H1 (cell line): ENCODE measurements around the gene ATP6V0D1. TPM values are rescaled to one million over a fixed set of nuclear protein-coding genes. Genes with fewer than 3 reads are reported as not detected.

Experiments
- CTCF ChIA-PET: fragments of 300-600 bp; sonication (Branson Sonifier 250); formaldehyde crosslinking; loops from one replicate; lab custom pipeline; 2021; ENCODE audit not compliant: partially characterized antibody; lab: Charles Lee
- POLR2A ChIA-PET: fragments of 300-600 bp; sonication (Branson Sonifier 250); formaldehyde crosslinking; loops from one replicate; lab custom pipeline; 2021; ENCODE audit warnings: inconsistent platforms; ENCODE audit not compliant: partially characterized antibody; lab: Charles Lee
- DNase-seq, 2 experiments: peaks; one replicate each; pipeline versions ENCODE4 v3.0.0 to v3.0.0-alpha.2; 2010 to 2022; ENCODE audit warnings: low spot score in 2 of 2, low read depth in 1 of 2, mixed read lengths in 1 of 2
- FAIRE-seq: peaks from 2 replicates; lab custom pipeline; 2011; peaks lifted over from hg19 to GRCh38; lab: Jason Lieb, UNC
- H2AFZ ChIP-seq: 2 replicates; pipeline ENCODE4 v1.8.1; 2012; ENCODE audit warnings: low read length, inconsistent platforms
- H2AK5ac ChIP-seq: 2 replicates; pipeline ENCODE4 v1.6.1; 2013; ENCODE audit warnings: low read depth, low read length
- H2BK120ac ChIP-seq: replicated peaks from 2 replicates; pipeline ENCODE3; 2013; ENCODE audit warnings: low read depth, low read length, inconsistent platforms
- H2BK12ac ChIP-seq: 2 replicates; pipeline ENCODE4 v1.6.1; 2013; ENCODE audit warnings: low read depth, low read length
- H2BK15ac ChIP-seq: 2 replicates; pipeline ENCODE4 v1.6.1; 2013; ENCODE audit warnings: low read length
- H2BK20ac ChIP-seq: 2 replicates; pipeline ENCODE4 v1.6.1; 2013; ENCODE audit warnings: low read length
- H2BK5ac ChIP-seq: 2 replicates; pipeline ENCODE4 v1.6.1; 2013; ENCODE audit warnings: low read depth, low read length
- H3K14ac ChIP-seq: 2 replicates; pipeline ENCODE4 v1.6.1; 2013; ENCODE audit warnings: inconsistent platforms; ENCODE audit not compliant: insufficient read length
- H3K18ac ChIP-seq: 2 replicates; pipeline ENCODE4 v1.6.1; 2013; ENCODE audit warnings: low read length; ENCODE audit errors: extremely low read depth
- H3K23ac ChIP-seq: 2 replicates; pipeline ENCODE4 v1.6.1; 2013; ENCODE audit warnings: inconsistent platforms; ENCODE audit not compliant: insufficient read length
- H3K23me2 ChIP-seq: 2 replicates; pipeline ENCODE4 v1.6.1; 2013; ENCODE audit warnings: low read depth, low read length
- H3K27ac ChIP-seq: 2 replicates; pipeline ENCODE4 v1.6.1; 2011; ENCODE audit warnings: low read depth, low read length, inconsistent platforms
- H3K27me3 ChIP-seq, 4 experiments: replicated peaks in 1 of 4; 1 replicate in 1 of 4; 2 replicates in 3 of 4; pipeline versions ENCODE4 v1.6.1 to v1.8.1; 2011 to 2013; ENCODE audit warnings: low read length in 3 of 4, mild to moderate bottlenecking in 3 of 4, inconsistent platforms in 2 of 4, mixed read lengths in 2 of 4, moderate library complexity in 1 of 4; ENCODE audit not compliant: control insufficient read depth in 3 of 4, insufficient read depth in 3 of 4; ENCODE audit errors: extremely low read depth in 1 of 4
- H3K36me3 ChIP-seq, 4 experiments: 2 replicates each; pipeline versions ENCODE4 v1.6.1 to v1.8.1; 2011 to 2013; ENCODE audit warnings: mild to moderate bottlenecking in 4 of 4, low read length in 3 of 4, moderate library complexity in 2 of 4, control low read depth in 1 of 4, inconsistent platforms in 1 of 4; ENCODE audit not compliant: insufficient read depth in 4 of 4, control insufficient read depth in 2 of 4
- H3K4ac ChIP-seq: replicated peaks from 2 replicates; pipeline ENCODE3; 2013; ENCODE audit warnings: low read length, low read depth, mixed read lengths, inconsistent platforms; ENCODE audit not compliant: insufficient read length
- H3K4me1 ChIP-seq, 4 experiments: replicated peaks in 1 of 4; 1 replicate in 1 of 4; 2 replicates in 3 of 4; pipeline versions ENCODE4 v1.6.1 to v1.8.1; 2011 to 2013; ENCODE audit warnings: low read length in 3 of 4, inconsistent platforms in 2 of 4, mixed read lengths in 1 of 4; ENCODE audit not compliant: insufficient read depth in 4 of 4, control insufficient read depth in 3 of 4
- H3K4me2 ChIP-seq, 2 experiments: 2 replicates each; pipeline versions ENCODE4 v1.6.1 to v1.8.1; 2011 to 2013; ENCODE audit warnings: low read depth in 2 of 2, low read length in 2 of 2, control low read depth in 1 of 2, inconsistent platforms in 1 of 2, mild to moderate bottlenecking in 1 of 2; ENCODE audit not compliant: insufficient read depth in 1 of 2
- H3K4me3 ChIP-seq, 4 experiments: fragments of 200-600, 300-600 bp in 1 of 4; sonication (generic), shearing (Covaris generic), sonication (Bioruptor Twin) in 1 of 4; 2 replicates each; pipeline versions ENCODE4 v1.5.1 to v1.8.1; 2011 to 2016; ENCODE audit warnings: low read length in 4 of 4, low read depth in 3 of 4, control low read depth in 2 of 4, inconsistent platforms in 2 of 4, mild to moderate bottlenecking in 2 of 4, mixed read lengths in 1 of 4, moderate library complexity in 1 of 4; ENCODE audit not compliant: insufficient read depth in 2 of 4; ENCODE audit errors: extremely low read depth in 1 of 4
- H3K56ac ChIP-seq: replicated peaks from 2 replicates; pipeline ENCODE3; 2013; ENCODE audit warnings: low read depth, mild to moderate bottlenecking, mixed read lengths, low read length, inconsistent platforms; ENCODE audit not compliant: insufficient read length
- H3K79me1 ChIP-seq: 2 replicates; pipeline ENCODE4 v1.6.1; 2013; ENCODE audit warnings: low read depth, low read length, control low read depth
- H3K79me2 ChIP-seq, 2 experiments: 2 replicates each; pipeline versions ENCODE4 v1.6.1 to v1.8.1; 2012 to 2013; ENCODE audit warnings: low read length in 2 of 2, mild to moderate bottlenecking in 2 of 2, inconsistent platforms in 1 of 2; ENCODE audit not compliant: insufficient read depth in 2 of 2, control insufficient read depth in 1 of 2
- H3K9ac ChIP-seq, 4 experiments: replicated peaks in 1 of 4; 1 replicate in 1 of 4; 2 replicates in 3 of 4; pipeline versions ENCODE4 v1.6.1 to v1.8.1; 2011 to 2013; ENCODE audit warnings: low read depth in 3 of 4, low read length in 3 of 4, control low read depth in 2 of 4, mild to moderate bottlenecking in 2 of 4, moderate library complexity in 2 of 4, inconsistent platforms in 1 of 4; ENCODE audit errors: extremely low read depth in 1 of 4
- H3K9me3 ChIP-seq, 2 experiments: 2 replicates each; pipeline versions ENCODE4 v1.6.1 to v1.8.1; 2012 to 2013; ENCODE audit warnings: mild to moderate bottlenecking in 2 of 2, moderate library complexity in 2 of 2, control low read depth in 1 of 2, inconsistent platforms in 1 of 2, low read depth in 1 of 2, low read length in 1 of 2, mixed read lengths in 1 of 2; ENCODE audit not compliant: insufficient read depth in 2 of 2
- H4K20me1 ChIP-seq, 2 experiments: replicated peaks in 1 of 2; 2 replicates each; pipeline versions ENCODE3 to v1.8.1; 2011 to 2013; ENCODE audit warnings: inconsistent platforms in 2 of 2, low read length in 2 of 2, mild to moderate bottlenecking in 1 of 2; ENCODE audit not compliant: insufficient read depth in 2 of 2, control insufficient read depth in 1 of 2
- H4K5ac ChIP-seq: 2 replicates; pipeline ENCODE4 v1.6.1; 2013; ENCODE audit warnings: low read length, low read depth, mixed read lengths, inconsistent platforms; ENCODE audit not compliant: insufficient read length
- H4K8ac ChIP-seq: 2 replicates; pipeline ENCODE4 v1.8.0; 2013; ENCODE audit warnings: mild to moderate bottlenecking, moderate library complexity, low read length, inconsistent platforms; ENCODE audit not compliant: insufficient read depth; ENCODE audit errors: extremely low read depth
- H4K91ac ChIP-seq: replicated peaks from 2 replicates; pipeline ENCODE3; 2013; ENCODE audit warnings: low read length, mixed read lengths, inconsistent platforms; ENCODE audit not compliant: insufficient read length
- BACH1 ChIP-seq: IDR thresholded peaks from 2 replicates; pipeline ENCODE4 v1.6.1; 2012; ENCODE audit warnings: low read length, improper control_type of control experiment
- HDAC2 ChIP-seq, 2 experiments: fragments of 300-600 bp in 1 of 2; sonication (generic) in 1 of 2; IDR thresholded peaks; 2 replicates each; pipeline ENCODE4 v1.6.1; 2011 to 2012; ENCODE audit warnings: low read depth in 2 of 2, low read length in 2 of 2, mild to moderate bottlenecking in 2 of 2, moderate library complexity in 2 of 2, borderline replicate concordance in 1 of 2, inconsistent platforms in 1 of 2
- KDM1A ChIP-seq: fragments of 200-600, 300-600 bp; sonication (generic); IDR thresholded peaks from 2 replicates; pipeline ENCODE4 v1.7.1; 2016; ENCODE audit warnings: mild to moderate bottlenecking, low read length, borderline replicate concordance
- KDM5A ChIP-seq: fragments of 200-600 bp; IDR thresholded peaks from 2 replicates; pipeline ENCODE4 v1.7.1; 2012; ENCODE audit warnings: mild to moderate bottlenecking, low read length, inconsistent platforms, mixed read lengths
- MAFK ChIP-seq: IDR thresholded peaks from 2 replicates; pipeline ENCODE4 v1.6.1; 2012; ENCODE audit warnings: low read depth, mild to moderate bottlenecking, improper control_type of control experiment, low read length
- RFX5 ChIP-seq: IDR thresholded peaks from 2 replicates; pipeline ENCODE4 v1.6.1; 2011; ENCODE audit warnings: low read depth, low read length, improper control_type of control experiment, borderline replicate concordance
- RNF2 ChIP-seq: fragments of 200-900, 300-1000 bp; sonication (generic); IDR thresholded peaks from 2 replicates; pipeline ENCODE4 v1.7.1; 2016; ENCODE audit warnings: borderline replicate concordance, low read depth, mild to moderate bottlenecking, antibody characterized with exemption, low read length; ENCODE audit not compliant: poor library complexity, severe bottlenecking; ENCODE audit errors: missing control alignments
- SIX5 ChIP-seq: IDR thresholded peaks from 2 replicates; pipeline ENCODE4 v1.6.1; 2011; ENCODE audit warnings: mild to moderate bottlenecking, low read depth, low read length
- TCF12 ChIP-seq: IDR thresholded peaks from 2 replicates; pipeline ENCODE4 v1.6.1; 2011; ENCODE audit warnings: low read depth, mild to moderate bottlenecking, low read length
- ZNF274 ChIP-seq: IDR thresholded peaks from 2 replicates; pipeline ENCODE4 v1.7.0; 2012; ENCODE audit warnings: low read length, borderline replicate concordance; ENCODE audit errors: extremely low read depth
- WGBS, 2 experiments: shearing (Covaris generic) in 1 of 2; methylation state at CpG; one replicate each; pipeline versions ENCODE4 v1.1.6 to v1.1.7; 2013 to 2015; ENCODE audit warnings: low lambda C conversion rate in 2 of 2, mixed read lengths in 2 of 2, inconsistent platforms in 1 of 2, low coverage in 1 of 2, missing lambda C conversion rate in 1 of 2; ENCODE audit not compliant: insufficient replicate concordance in 2 of 2, insufficient coverage in 1 of 2, insufficient read length in 1 of 2; ENCODE audit errors: extremely low coverage in 1 of 2, missing lambda C conversion rate in 1 of 2; 5-methylcytosine and 5-hydroxymethylcytosine counted together
- polyA plus RNA-seq, 7 experiments: library from polyadenylated mRNA; depleted of rRNA in 3 of 7; stranded (reverse) in 5 of 7; unstranded in 2 of 7; fragments of >200 nt in 5 of 7; fragments of 200-250 nt in 2 of 7; gene quantifications; 1 replicate in 5 of 7; 2 replicates in 1 of 7; 4 replicates in 1 of 7; pipeline versions ENCODE4 v1.2.1 to v1.2.3, GENCODE V29; 2011 to 2013; ENCODE audit warnings: missing spikeins in 2 of 7, mixed read lengths in 2 of 7
- total RNA-seq: library from RNA; stranded (reverse); fragmentation: NEBNext Ultra II Directional; extraction: Animal tissue kit (Norgen Biotek cat#: 25700); gene quantifications from 2 replicates; pipeline ENCODE4 v1.2.1, GENCODE V29; 2021
- TF ChIP-seq, protein P1 (sequence below), 3 experiments: IDR thresholded peaks; 1 replicate in 2 of 3; 2 replicates in 1 of 3; pipeline versions ENCODE4 v1.5.1 to v1.6.1; 2011; ENCODE audit warnings: low read length in 3 of 3, mild to moderate bottlenecking in 3 of 3, inconsistent platforms in 2 of 3, low read depth in 1 of 3, moderate library complexity in 1 of 3; ENCODE audit not compliant: insufficient read depth in 1 of 3; ENCODE audit errors: control extremely low read depth in 1 of 3

Gene ATP6V0D1
- total and polyA plus RNA-seq, 2 of the 8 experiments (the other 6 are each of a cell fraction or from before 2014, with no cell fraction given) = 47.3 to 134 TPM

DNA sequence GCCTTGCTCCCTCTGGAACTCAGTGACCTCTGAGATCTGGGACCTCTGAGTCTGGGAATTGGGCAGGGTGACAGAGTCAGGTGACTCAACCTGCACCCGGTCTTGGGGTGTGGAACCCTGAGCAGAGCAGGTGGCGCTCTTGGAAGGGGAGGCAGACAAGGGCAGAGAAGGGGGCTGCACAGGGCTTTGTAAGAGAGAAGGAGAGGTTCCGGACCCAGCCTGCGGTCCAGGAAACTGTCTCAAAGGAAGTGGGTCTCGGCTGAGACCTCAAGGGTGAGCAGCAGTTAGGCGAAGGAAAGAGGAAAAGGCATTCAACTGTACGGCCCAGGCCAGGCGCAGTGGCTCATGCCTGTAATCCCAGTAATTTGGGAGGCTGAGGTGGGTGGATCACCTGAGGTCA is 37.7 kb upstream of the ATP6V0D1 start:
- H3K79me2 ChIP-seq = no peaks in the 10 kb centered on the region
- H2BK20ac ChIP-seq = no peak overlapping the region
- H3K4me3 ChIP-seq = no peak overlapping the region
- WGBS, 2 experiments = 88% methylated on average over 8 of the region's 8 CpGs; no CpG with 5 or more reads in 1 of the 2 experiments
- CTCF ChIA-PET = interaction anchor here (0.6 to 8.7 kb wide), 7 partner anchors 14 to 127 kb away, joined by 3 to 166 read pairs (median 46); partner anchors contain the start of genes CARMIL2 and CTCF
- no peak overlapping the region for H2BK15ac ChIP-seq
- H2AFZ ChIP-seq = no peak overlapping the region
- H3K4ac ChIP-seq = no peak overlapping the region
- H2BK5ac ChIP-seq = no peak overlapping the region
- no peak overlapping the region for H3K56ac ChIP-seq
- H3K18ac ChIP-seq = no peak overlapping the region
- H4K91ac ChIP-seq = no peak overlapping the region
- no peaks in the 10 kb centered on the region for H4K20me1 ChIP-seq
- H3K23ac ChIP-seq = no peak overlapping the region
- H3K27me3 ChIP-seq = peaks cover 0 to 23% (median 10%) of the 10 kb centered on the region in 4 experiments; a peak in 5 of 7 replicates
- no peaks in the 10 kb centered on the region; the same call in 1 of the 2 replicates for H3K79me1 ChIP-seq
- no peaks in the 10 kb centered on the region for H3K9me3 ChIP-seq
- no peak overlapping the region for H3K4me2 ChIP-seq
- H4K8ac ChIP-seq = no peak overlapping the region; the same call in 1 of the 2 replicates
- no peaks in the 10 kb centered on the region for H3K4me1 ChIP-seq
- H3K27ac ChIP-seq = no peak overlapping the region
- H2BK12ac ChIP-seq = no peak overlapping the region
- FAIRE-seq (no peak), DNase-seq (no peak)
- no peak overlapping the region for H3K14ac ChIP-seq
- no peak overlapping the region for H4K5ac ChIP-seq
- no peak overlapping the region for H2BK120ac ChIP-seq
- no peaks in the 10 kb centered on the region for H3K23me2 ChIP-seq
- no peak overlapping the region for H2AK5ac ChIP-seq
- POLR2A ChIA-PET = no interaction called here
- H3K9ac ChIP-seq = no peak overlapping the region
- no peaks in the 10 kb centered on the region for H3K36me3 ChIP-seq
- TF ChIP-seq RNF2 (no peak), KDM1A (no peak), RFX5 (no peak), SIX5 (no peak), KDM5A (no peak), MAFK (no peak), ZNF274 (no peak), BACH1 (no peak), TCF12 (no peak), HDAC2 (IDR thresholded peaks at IDR 0.05; ENCODE audit: borderline replicate concordance in 1 of 2, low read depth in 2 of 2, low read length in 2 of 2) (no peak)
- TF ChIP-seq, protein P1, sequence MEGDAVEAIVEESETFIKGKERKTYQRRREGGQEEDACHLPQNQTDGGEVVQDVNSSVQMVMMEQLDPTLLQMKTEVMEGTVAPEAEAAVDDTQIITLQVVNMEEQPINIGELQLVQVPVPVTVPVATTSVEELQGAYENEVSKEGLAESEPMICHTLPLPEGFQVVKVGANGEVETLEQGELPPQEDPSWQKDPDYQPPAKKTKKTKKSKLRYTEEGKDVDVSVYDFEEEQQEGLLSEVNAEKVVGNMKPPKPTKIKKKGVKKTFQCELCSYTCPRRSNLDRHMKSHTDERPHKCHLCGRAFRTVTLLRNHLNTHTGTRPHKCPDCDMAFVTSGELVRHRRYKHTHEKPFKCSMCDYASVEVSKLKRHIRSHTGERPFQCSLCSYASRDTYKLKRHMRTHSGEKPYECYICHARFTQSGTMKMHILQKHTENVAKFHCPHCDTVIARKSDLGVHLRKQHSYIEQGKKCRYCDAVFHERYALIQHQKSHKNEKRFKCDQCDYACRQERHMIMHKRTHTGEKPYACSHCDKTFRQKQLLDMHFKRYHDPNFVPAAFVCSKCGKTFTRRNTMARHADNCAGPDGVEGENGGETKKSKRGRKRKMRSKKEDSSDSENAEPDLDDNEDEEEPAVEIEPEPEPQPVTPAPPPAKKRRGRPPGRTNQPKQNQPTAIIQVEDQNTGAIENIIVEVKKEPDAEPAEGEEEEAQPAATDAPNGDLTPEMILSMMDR (IDR thresholded peaks at IDR 0.05; ENCODE audit: control extremely low read depth in 1 of 3, insufficient read depth in 1 of 3, low read depth in 1 of 3, low read length in 3 of 3) = no peak
